DMS114 treated with DMSO at 0.1 percent for 48 hours (cell line): ENCODE results near the gene ATXN7L1.
"Not testable (repeated sequence)": the region's sequence is repeated elsewhere in the genome, so short reads cannot be mapped to it uniquely, and the experiment has no call there.

Source experiments
- DNase-seq: peaks from one replicate; lab custom pipeline; 2025; ENCODE audit not compliant: unreplicated experiment; lab: John Stamatoyannopoulos, UW

The ATXN7L1 gene

GRCh38 chr7:105861224-105861623 is 15.2 kb downstream of the ATXN7L1 start:
- no peak for DNase-seq

GRCh38 chr7:105860793-105861192 is 15.6 kb downstream of the ATXN7L1 start:
- no peak for DNase-seq

GRCh38 chr7:105857009-105857952 is 19.1 kb downstream of the ATXN7L1 start:
- DNase-seq, result no peak

GRCh38 chr7:105854498-105854897 is 21.9 kb downstream of the ATXN7L1 start:
- no peak for DNase-seq

GRCh38 chr7:105853931-105854419 is 22.4 kb downstream of the ATXN7L1 start:
- no peak for DNase-seq

GRCh38 chr7:105851064-105851463 is 25.3 kb downstream of the ATXN7L1 start:
- DNase-seq, result no peak

GRCh38 chr7:105849122-105849855 is 27.1 kb downstream of the ATXN7L1 start:
- DNase-seq, result no peak

GRCh38 chr7:105846404-105846803 is 30.0 kb downstream of the ATXN7L1 start:
- no peak for DNase-seq

- not testable (repeated sequence) for DNase-seq
Observed at GRCh38 chr7:105844681-105845080, 31.7 kb downstream of the ATXN7L1 start.

- no peak for DNase-seq
Observed at GRCh38 chr7:105841866-105842265, 34.5 kb downstream of the ATXN7L1 start.

- no peak for DNase-seq
Observed at GRCh38 chr7:105840981-105841749, 35.2 kb downstream of the ATXN7L1 start.

- DNase-seq, result no peak
Observed at GRCh38 chr7:105839266-105839665, 37.1 kb downstream of the ATXN7L1 start.

GRCh38 chr7:105838627-105839231 is 37.7 kb downstream of the ATXN7L1 start:
- DNase-seq, result no peak

GRCh38 chr7:105837765-105838626 is 38.4 kb downstream of the ATXN7L1 start:
- no peak for DNase-seq

- no peak for DNase-seq
Observed at GRCh38 chr7:105835441-105835840, 41.0 kb downstream of the ATXN7L1 start.

GRCh38 chr7:105831824-105832535 is 44.4 kb downstream of the ATXN7L1 start:
- no peak for DNase-seq

GRCh38 chr7:105831302-105831620 is 45.1 kb downstream of the ATXN7L1 start:
- DNase-seq, result no peak

GRCh38 chr7:105830405-105831301 is 45.7 kb downstream of the ATXN7L1 start:
- DNase-seq, result no peak
